ENCODE measurements around the gene SEMA5B. TPM values are rescaled to one million over a fixed set of nuclear protein-coding genes. Genes with fewer than 3 reads are reported as not detected.

Gene SEMA5B
- total RNA-seq, 2 experiments from 2014 or later: 0.13 to 2.3 TPM

GRCh38 chr3:123072152-123072551 lies 44.6 kb upstream of the SEMA5B start:
- no peaks in the 10 kb centered on the region for H3K4me1 ChIP-seq (ENCODE audit: insufficient read depth, low read length, poor library complexity, severe bottlenecking)
- H3K79me2 ChIP-seq (ENCODE audit: insufficient read depth, low read depth, low read length): peaks cover 11% of the 10 kb centered on the region; the same call in 1 of the 2 replicates
- H4K20me1 ChIP-seq (ENCODE audit: insufficient read depth, low read length): 0 out of 2 replicates have a peak, but pooled peaks cover 4% of the 10 kb centered on the region
- CTCF ChIA-PET (ENCODE audit: unreplicated experiment): no interaction called here
- H3K27ac ChIP-seq (ENCODE audit: low read depth, low read length, poor library complexity, severe bottlenecking): no peak overlapping the region
- H2AFZ ChIP-seq (ENCODE audit: low read length): no peak overlapping the region
- H3K4me3 ChIP-seq (ENCODE audit: low read depth, low read length, poor library complexity, severe bottlenecking): no peak overlapping the region
- BruUV-seq (replicated peaks): no TSS peak
- intact Hi-C loops (cut with micrococcal nuclease; ENCODE audit: unreplicated experiment): no loop called here
- no peak for DNase-seq (ENCODE audit: low spot score)
- no peaks in the 10 kb centered on the region for H3K9me3 ChIP-seq (ENCODE audit: low read length)
- POLR2A ChIA-PET: interaction anchor here (0.6 kb wide), 1 partner anchor 37 kb away, joined by 4 read pairs; no protein-coding TSS in a partner anchor
- no peak for TF ChIP-seq EZH2phosphoT487 (IDR thresholded peaks at IDR 0.05; ENCODE audit: borderline replicate concordance, low read depth, low read length)
- TF ChIP-seq, protein P1, sequence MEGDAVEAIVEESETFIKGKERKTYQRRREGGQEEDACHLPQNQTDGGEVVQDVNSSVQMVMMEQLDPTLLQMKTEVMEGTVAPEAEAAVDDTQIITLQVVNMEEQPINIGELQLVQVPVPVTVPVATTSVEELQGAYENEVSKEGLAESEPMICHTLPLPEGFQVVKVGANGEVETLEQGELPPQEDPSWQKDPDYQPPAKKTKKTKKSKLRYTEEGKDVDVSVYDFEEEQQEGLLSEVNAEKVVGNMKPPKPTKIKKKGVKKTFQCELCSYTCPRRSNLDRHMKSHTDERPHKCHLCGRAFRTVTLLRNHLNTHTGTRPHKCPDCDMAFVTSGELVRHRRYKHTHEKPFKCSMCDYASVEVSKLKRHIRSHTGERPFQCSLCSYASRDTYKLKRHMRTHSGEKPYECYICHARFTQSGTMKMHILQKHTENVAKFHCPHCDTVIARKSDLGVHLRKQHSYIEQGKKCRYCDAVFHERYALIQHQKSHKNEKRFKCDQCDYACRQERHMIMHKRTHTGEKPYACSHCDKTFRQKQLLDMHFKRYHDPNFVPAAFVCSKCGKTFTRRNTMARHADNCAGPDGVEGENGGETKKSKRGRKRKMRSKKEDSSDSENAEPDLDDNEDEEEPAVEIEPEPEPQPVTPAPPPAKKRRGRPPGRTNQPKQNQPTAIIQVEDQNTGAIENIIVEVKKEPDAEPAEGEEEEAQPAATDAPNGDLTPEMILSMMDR (conservative IDR thresholded peaks at IDR 0.05; ENCODE audit: low read length): no peak
- no peak overlapping the region for H3K4me2 ChIP-seq (ENCODE audit: low read length)
- H3K36me3 ChIP-seq (ENCODE audit: insufficient read depth, low read length): no peaks in the 10 kb centered on the region
- no peaks in the 10 kb centered on the region for H3K9me2 ChIP-seq (ENCODE audit: insufficient read depth, low read length)

- H3K4me3 ChIP-seq (ENCODE audit: low read depth, low read length, poor library complexity, severe bottlenecking): no peak overlapping the region
- intact Hi-C loops (cut with micrococcal nuclease; ENCODE audit: unreplicated experiment): no loop called here
- no peaks in the 10 kb centered on the region for H3K9me2 ChIP-seq (ENCODE audit: insufficient read depth, low read length)
- BruUV-seq (replicated peaks): no TSS peak
- no peaks in the 10 kb centered on the region for H3K36me3 ChIP-seq (ENCODE audit: insufficient read depth, low read length)
- no peak overlapping the region for H2AFZ ChIP-seq (ENCODE audit: low read length)
- POLR2A ChIA-PET: interaction anchor here (0.6 kb wide), 1 partner anchor 37 kb away, joined by 4 read pairs; no protein-coding TSS in a partner anchor
- CTCF ChIA-PET (ENCODE audit: unreplicated experiment): no interaction called here
- H3K9me3 ChIP-seq (ENCODE audit: low read length): no peaks in the 10 kb centered on the region
- H3K4me2 ChIP-seq (ENCODE audit: low read length): no peak overlapping the region
- 0 out of 2 replicates have a peak, but pooled peaks cover 4% of the 10 kb centered on the region for H4K20me1 ChIP-seq (ENCODE audit: insufficient read depth, low read length)
- DNase-seq (ENCODE audit: low spot score): no peak
- peaks cover 11% of the 10 kb centered on the region; the same call in 1 of the 2 replicates for H3K79me2 ChIP-seq (ENCODE audit: insufficient read depth, low read depth, low read length)
- H3K27ac ChIP-seq (ENCODE audit: low read depth, low read length, poor library complexity, severe bottlenecking): no peak overlapping the region
- TF ChIP-seq, protein P1 (conservative IDR thresholded peaks at IDR 0.05; ENCODE audit: low read length): no peak
- TF ChIP-seq EZH2phosphoT487 (IDR thresholded peaks at IDR 0.05; ENCODE audit: borderline replicate concordance, low read depth, low read length): no peak
- peaks cover 1% of the 10 kb centered on the region for H3K4me1 ChIP-seq (ENCODE audit: insufficient read depth, low read length, poor library complexity, severe bottlenecking)
These were observed 44.0 kb upstream of the SEMA5B start for GRCh38 chr3:123071581-123071980.

DNA sequence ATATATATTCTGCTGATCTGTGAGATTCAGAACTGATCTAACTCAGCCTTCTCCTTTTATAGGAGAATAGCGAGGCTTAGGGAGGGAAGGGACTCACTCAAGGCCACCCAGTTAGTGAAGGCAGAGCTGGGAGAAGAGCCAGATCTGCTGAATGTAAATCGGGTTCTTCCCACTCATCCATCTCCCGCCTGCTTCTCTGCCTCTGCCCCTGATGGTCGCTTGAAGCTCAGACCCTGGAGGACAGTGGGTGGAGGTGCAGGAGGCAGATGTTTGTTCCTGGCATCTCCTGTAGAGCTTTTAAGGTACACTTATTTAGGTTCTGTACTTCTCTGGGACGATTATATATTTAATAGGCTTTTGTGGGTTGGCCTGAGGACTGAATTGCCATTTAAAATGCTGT lies 43.6 kb upstream of the SEMA5B start:
- TF ChIP-seq, protein P1 (conservative IDR thresholded peaks at IDR 0.05; ENCODE audit: low read length): no peak
- no peak for TF ChIP-seq EZH2phosphoT487 (IDR thresholded peaks at IDR 0.05; ENCODE audit: borderline replicate concordance, low read depth, low read length)
- DNase-seq (ENCODE audit: low spot score): peak; percentile 8
- POLR2A ChIA-PET: no interaction called here
- intact Hi-C loops (cut with micrococcal nuclease; ENCODE audit: unreplicated experiment): no loop called here
- Histone ChIP-seq H3K79me2 (ENCODE audit: insufficient read depth, low read depth, low read length) (peaks cover 11% of the 10 kb centered on the region; the same call in 1 of the 2 replicates), H2AFZ (ENCODE audit: low read length) (no peak overlapping the region), H3K36me3 (ENCODE audit: insufficient read depth, low read length) (no peaks in the 10 kb centered on the region), H3K9me3 (ENCODE audit: low read length) (no peaks in the 10 kb centered on the region), H3K4me3 (ENCODE audit: low read depth, low read length, poor library complexity, severe bottlenecking) (no peak overlapping the region), H4K20me1 (ENCODE audit: insufficient read depth, low read length) (0 out of 2 replicates have a peak, but pooled peaks cover 4% of the 10 kb centered on the region), H3K9me2 (ENCODE audit: insufficient read depth, low read length) (no peaks in the 10 kb centered on the region), H3K27ac (ENCODE audit: low read depth, low read length, poor library complexity, severe bottlenecking) (no peak overlapping the region), H3K4me1 (ENCODE audit: insufficient read depth, low read length, poor library complexity, severe bottlenecking) (peaks cover 3% of the 10 kb centered on the region), H3K4me2 (ENCODE audit: low read length) (no peak overlapping the region)
- BruUV-seq (replicated peaks): no TSS peak
- CTCF ChIA-PET (ENCODE audit: unreplicated experiment): no interaction called here
